ENCODE results near the gene C7orf57. TPM values are rescaled to one million over a fixed set of nuclear protein-coding genes. Genes with fewer than 3 reads are reported as not detected.

The C7orf57 gene
- under 0.01 TPM in 1 of 2 replicates, not detected in the other for total RNA-seq

DNA sequence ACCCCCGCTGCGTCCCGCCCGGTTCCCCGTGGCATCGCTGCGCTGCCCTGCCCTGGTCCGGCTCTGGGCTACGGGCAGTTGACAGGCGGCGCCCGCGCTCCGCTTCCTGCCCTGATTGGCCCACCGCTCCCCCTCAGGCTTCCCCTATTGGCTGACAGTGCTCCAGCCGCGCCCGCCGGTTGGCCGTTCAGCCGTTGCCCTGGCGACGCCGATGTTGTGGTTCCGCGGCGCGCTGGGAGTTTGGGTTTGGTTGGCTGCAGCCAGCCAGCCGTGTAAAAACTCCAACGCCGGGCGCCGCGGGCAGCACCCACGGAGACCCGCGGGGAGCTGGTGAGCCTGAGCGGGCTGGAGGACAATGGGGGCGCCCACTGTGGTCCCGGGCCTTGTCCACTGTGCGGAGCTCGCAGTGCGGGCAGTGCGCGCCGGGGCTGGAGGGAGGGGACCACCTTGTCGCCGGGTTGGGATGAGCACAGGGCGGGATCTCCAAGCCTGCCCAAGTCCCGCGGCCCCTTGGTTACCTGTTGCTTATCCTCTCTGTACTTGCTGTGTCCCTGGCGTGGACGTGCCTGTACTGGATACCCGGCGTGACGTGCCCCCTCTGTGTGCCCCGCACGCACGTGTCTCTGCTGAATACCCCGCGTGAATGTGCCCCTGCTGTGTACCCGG lies at the start of gene C7orf57:
C7orf57 (plus strand) TSS at position 243 of the 666 bp plus-strand sequence. CDS start 766 bp downstream, outside the sequence.

DNA sequence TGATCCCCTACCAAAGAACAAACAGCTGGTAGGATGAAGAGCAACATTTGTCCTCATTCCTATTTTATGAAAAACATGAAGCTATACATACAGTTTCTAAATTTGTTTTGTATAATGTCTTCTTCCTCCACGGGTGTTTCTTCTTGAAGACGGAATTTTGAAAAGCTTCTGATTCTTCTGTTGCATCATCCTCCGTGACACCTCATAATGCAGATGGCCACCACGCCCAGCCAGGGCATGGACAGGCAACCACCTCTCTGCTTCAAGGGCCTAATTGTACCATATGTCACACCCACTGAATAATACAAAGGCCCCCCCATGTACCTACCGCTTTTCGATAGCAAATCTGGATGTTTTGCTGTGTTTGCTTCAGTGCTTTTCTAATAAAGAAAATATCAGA lies 6.4 kb upstream of the C7orf57 start, which contains the start of gene SUN3:
SUN3 (minus strand) TSS at position 170 of the 400 bp plus-strand sequence; CDS start at position 1, 169 bp downstream.

DNA sequence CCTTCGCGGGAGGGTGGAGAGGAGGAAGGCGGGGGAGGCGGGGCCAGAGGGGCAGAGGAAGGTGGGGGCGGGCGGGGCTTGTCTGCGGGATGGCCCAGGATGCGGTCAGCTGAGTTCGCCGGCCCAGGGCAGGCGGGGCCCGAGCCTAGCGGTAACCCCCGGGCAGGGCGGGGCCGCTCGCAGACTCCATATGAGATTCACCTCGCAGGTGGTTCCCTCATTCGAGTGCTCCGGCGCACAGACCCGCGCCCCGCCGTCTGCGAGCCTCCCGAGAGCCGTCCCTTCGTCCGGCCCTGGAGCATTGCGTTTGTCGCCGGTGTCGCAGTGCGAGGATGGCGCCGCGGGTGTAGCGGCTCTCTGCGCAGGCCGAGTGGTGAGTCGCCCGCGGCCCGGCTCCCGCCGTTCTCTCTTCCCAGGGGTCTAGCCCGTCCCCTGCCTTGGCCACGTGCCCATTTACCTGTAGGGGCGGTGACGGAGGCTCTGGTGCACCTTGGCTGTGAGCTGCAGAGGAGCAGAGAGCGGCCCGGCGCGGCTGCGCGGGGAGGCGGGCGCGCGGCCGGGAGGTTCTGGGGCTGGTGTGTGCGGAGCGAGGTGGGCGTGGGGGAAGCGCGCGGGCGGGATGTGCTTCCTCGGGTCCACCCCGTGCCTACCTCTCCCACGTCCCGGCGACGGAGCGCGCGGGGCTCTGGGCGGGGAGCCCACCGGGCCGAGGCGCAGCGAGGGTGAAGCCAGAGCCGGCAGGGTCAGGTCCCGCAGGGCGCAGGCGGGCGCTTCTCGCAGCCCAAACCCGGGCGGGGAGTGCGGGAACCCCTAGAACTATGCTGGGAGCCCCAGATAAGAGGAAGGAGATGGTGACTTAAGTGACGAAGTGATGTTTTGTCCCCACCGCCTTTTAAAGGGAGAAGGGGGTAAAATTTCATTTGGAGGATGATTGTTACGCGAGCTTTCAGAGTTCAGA lies 54.0 kb downstream of the C7orf57 start, which contains the start of gene UPP1:
UPP1 (plus strand) TSS at position 220 of the 958 bp plus-strand sequence. CDS start 5,519 bp downstream, outside the sequence.

Other genes starting within 250 kb of the C7orf57 start
- under 0.01 and 0.29 TPM in 2 replicates for gene PKD1L1, start 87.1 kb upstream of the C7orf57 start, total RNA-seq
- 18.6 and 35.6 TPM in 2 replicates for gene HUS1, start 55.9 kb upstream of the C7orf57 start, total RNA-seq
- not detected in 2 replicates for gene SUN3, start 6.4 kb upstream of the C7orf57 start, total RNA-seq
- gene UPP1, start 53.7 kb downstream of the C7orf57 start, total RNA-seq: 20.4 and 54.7 TPM in 2 replicates
- under 0.01 and 1.3 TPM in 2 replicates for gene ABCA13, start 135.9 kb downstream of the C7orf57 start, total RNA-seq